ENCODE measurements around the gene UAP1L1.

GRCh38 chr9:137046088-137046787, 31.1 kb upstream of the UAP1L1 start, which contains the start of gene NPDC1:
- TF ChIP-seq POLR2AphosphoS5 (IDR thresholded peaks at IDR 0.05; ENCODE audit: low read depth, low read length) (no peak), POLR2A (IDR thresholded peaks at IDR 0.05; ENCODE audit: low read depth, low read length) (no peak), TAF1 (IDR thresholded peaks at IDR 0.05; ENCODE audit: borderline replicate concordance, low read depth, low read length) (no peak)

Data from GM12892 (cell line).